ENCODE measurements around the gene MAP3K13. TPM values are rescaled to one million over a fixed set of nuclear protein-coding genes. Genes with fewer than 3 reads are reported as not detected.
A peak's percentile ranks its signal among the peaks of the same experiment; 100 is the strongest.

MAP3K13 gene
- polyA plus RNA-seq, 3 donors from 2014 or later = 18.0 to 29.0 (median 24.2) TPM

- DNase-seq = no peak
- Mint-ChIP-seq H3K4me1 (peaks cover 3 to 8% of the 10 kb centered on the region in 2 donors), H3K9me3 (no peaks in the 10 kb centered on the region), H3K4me3 (no peak overlapping the region), H3K27me3 (ENCODE audit: low read depth in 3 of 3) (peaks cover 0 to 4% (median 0%) of the 10 kb centered on the region in 3 donors), H3K36me3 (no peaks in the 10 kb centered on the region), H3K27ac (no peak overlapping the region)
These were observed 32.7 kb upstream of the MAP3K13 start for GRCh38 chr3:185330238-185330637.

GRCh38 chr3:185330644-185331043 is 32.3 kb upstream of the MAP3K13 start:
- no peak for DNase-seq
- H3K4me1 Mint-ChIP-seq = peaks cover 3 to 8% of the 10 kb centered on the region in 2 donors
- no peak overlapping the region for H3K4me3 Mint-ChIP-seq
- H3K9me3 Mint-ChIP-seq = no peaks in the 10 kb centered on the region
- no peak overlapping the region for H3K27ac Mint-ChIP-seq
- H3K27me3 Mint-ChIP-seq (ENCODE audit: low read depth in 3 of 3) = peaks cover 0 to 4% (median 0%) of the 10 kb centered on the region in 3 donors
- no peaks in the 10 kb centered on the region for H3K36me3 Mint-ChIP-seq

GRCh38 chr3:185332026-185332735 is 30.8 kb upstream of the MAP3K13 start:
- no peak for DNase-seq
- Mint-ChIP-seq H3K9me3 (no peaks in the 10 kb centered on the region), H3K27ac (no peak overlapping the region), H3K4me1 (peaks cover 3 to 8% of the 10 kb centered on the region in 2 donors), H3K4me3 (peak overlapping the region in 1 of 5 donors; percentile 23), H3K27me3 (ENCODE audit: low read depth in 3 of 3) (peaks cover 0 to 6% (median 0%) of the 10 kb centered on the region in 3 donors), H3K36me3 (no peaks in the 10 kb centered on the region)

- Mint-ChIP-seq H3K9me3 (no peaks in the 10 kb centered on the region), H3K36me3 (no peaks in the 10 kb centered on the region), H3K4me3 (no peak overlapping the region), H3K27me3 (ENCODE audit: low read depth in 3 of 3) (peaks cover 0 to 5% (median 0%) of the 10 kb centered on the region in 3 donors), H3K27ac (no peak overlapping the region), H3K4me1 (peaks cover 3 to 8% of the 10 kb centered on the region in 2 donors)
- no peak for DNase-seq
These were observed 27.1 kb upstream of the MAP3K13 start for GRCh38 chr3:185335799-185336198.

GRCh38 chr3:185337231-185337816 is 25.6 kb upstream of the MAP3K13 start:
- Mint-ChIP-seq H3K36me3 (no peaks in the 10 kb centered on the region), H3K27ac (no peak overlapping the region), H3K4me3 (no peak overlapping the region), H3K9me3 (no peaks in the 10 kb centered on the region), H3K4me1 (peaks cover 4 to 8% of the 10 kb centered on the region in 2 donors), H3K27me3 (ENCODE audit: low read depth in 3 of 3) (peaks cover 0 to 5% (median 0%) of the 10 kb centered on the region in 3 donors)
- DNase-seq = no peak

GRCh38 chr3:185339945-185340344 is 23.0 kb upstream of the MAP3K13 start:
- DNase-seq = no peak
- Mint-ChIP-seq H3K27ac (no peak overlapping the region), H3K4me3 (no peak overlapping the region), H3K36me3 (no peaks in the 10 kb centered on the region), H3K27me3 (ENCODE audit: low read depth in 3 of 3) (peaks cover 0 to 2% (median 2%) of the 10 kb centered on the region in 3 donors), H3K4me1 (peaks cover 13 to 14% of the 10 kb centered on the region in 2 donors), H3K9me3 (no peaks in the 10 kb centered on the region)

- H3K9me3 Mint-ChIP-seq = no peaks in the 10 kb centered on the region
- H3K4me3 Mint-ChIP-seq = no peak overlapping the region
- peaks cover 0 to 6% (median 2%) of the 10 kb centered on the region in 3 donors for H3K27me3 Mint-ChIP-seq (ENCODE audit: low read depth in 3 of 3)
- H3K36me3 Mint-ChIP-seq = peaks cover 0 to 4% (median 0%) of the 10 kb centered on the region in 3 donors
- no peak for DNase-seq
- no peak overlapping the region for H3K27ac Mint-ChIP-seq
- peaks cover 13 to 14% of the 10 kb centered on the region in 2 donors for H3K4me1 Mint-ChIP-seq
These were observed 22.2 kb upstream of the MAP3K13 start for GRCh38 chr3:185340751-185341150.

GRCh38 chr3:185341616-185342458 is 21.1 kb upstream of the MAP3K13 start:
- Mint-ChIP-seq H3K36me3 (peaks cover 0 to 4% (median 0%) of the 10 kb centered on the region in 3 donors), H3K9me3 (no peaks in the 10 kb centered on the region), H3K27me3 (ENCODE audit: low read depth in 3 of 3) (peaks cover 0 to 3% (median 2%) of the 10 kb centered on the region in 3 donors), H3K4me1 (peaks cover 13 to 14% of the 10 kb centered on the region in 2 donors), H3K4me3 (no peak overlapping the region), H3K27ac (no peak overlapping the region)
- no peak for DNase-seq

- DNase-seq = no peak
- peaks cover 0 to 4% (median 0%) of the 10 kb centered on the region in 3 donors for H3K36me3 Mint-ChIP-seq
- peak overlapping the region in 2 of 5 donors; percentile 28 to 41 for H3K4me3 Mint-ChIP-seq
- H3K4me1 Mint-ChIP-seq = peaks cover 13 to 14% of the 10 kb centered on the region in 2 donors
- H3K27ac Mint-ChIP-seq = peak overlapping the region in 1 of 6 donors; percentile 52
- H3K27me3 Mint-ChIP-seq (ENCODE audit: low read depth in 3 of 3) = peaks cover 0 to 3% (median 2%) of the 10 kb centered on the region in 3 donors
- H3K9me3 Mint-ChIP-seq = no peaks in the 10 kb centered on the region
These were observed 20.3 kb upstream of the MAP3K13 start for GRCh38 chr3:185342459-185343174.

GRCh38 chr3:185347399-185347798 is 15.5 kb upstream of the MAP3K13 start:
- no peak overlapping the region for H3K4me3 Mint-ChIP-seq
- no peak overlapping the region for H3K27ac Mint-ChIP-seq
- peaks cover 9 to 11% of the 10 kb centered on the region in 2 donors for H3K4me1 Mint-ChIP-seq

GRCh38 chr3:185350841-185351240 is 12.1 kb upstream of the MAP3K13 start:
- Mint-ChIP-seq H3K9me3 (no peaks in the 10 kb centered on the region), H3K27me3 (ENCODE audit: low read depth in 3 of 3) (no peaks in the 10 kb centered on the region), H3K27ac (no peak overlapping the region), H3K4me3 (no peak overlapping the region), H3K4me1 (no peaks in the 10 kb centered on the region), H3K36me3 (no peaks in the 10 kb centered on the region)
- no peak for DNase-seq

More at GRCh38 chr3:185347399-185347798, 15.5 kb upstream of the MAP3K13 start:
- H3K9me3 Mint-ChIP-seq = no peaks in the 10 kb centered on the region
- H3K36me3 Mint-ChIP-seq = peaks cover 0 to 4% (median 0%) of the 10 kb centered on the region in 3 donors
- DNase-seq = no peak
- H3K27me3 Mint-ChIP-seq (ENCODE audit: low read depth in 3 of 3) = peaks cover 0 to 3% (median 2%) of the 10 kb centered on the region in 3 donors

- Mint-ChIP-seq H3K27me3 (ENCODE audit: low read depth in 3 of 3) (peaks cover 0 to under 1% (median 0%) of the 10 kb centered on the region in 3 donors), H3K4me3 (no peak overlapping the region), H3K36me3 (no peaks in the 10 kb centered on the region), H3K9me3 (no peaks in the 10 kb centered on the region), H3K4me1 (no peaks in the 10 kb centered on the region), H3K27ac (no peak overlapping the region)
- DNase-seq = no peak
These were observed 11.5 kb upstream of the MAP3K13 start for GRCh38 chr3:185351396-185351795.

- Mint-ChIP-seq H3K36me3 (no peaks in the 10 kb centered on the region), H3K4me3 (no peak overlapping the region), H3K4me1 (no peaks in the 10 kb centered on the region), H3K27ac (no peak overlapping the region), H3K9me3 (no peaks in the 10 kb centered on the region), H3K27me3 (ENCODE audit: low read depth in 3 of 3) (peaks cover 0 to 5% (median 0%) of the 10 kb centered on the region in 3 donors)
- DNase-seq = no peak
These were observed 9.7 kb upstream of the MAP3K13 start for GRCh38 chr3:185353225-185353624.
